Endothelial cell (in vitro differentiated cells): ENCODE measurements around the gene RAB8B. TPM values are rescaled to one million over a fixed set of nuclear protein-coding genes. Genes with fewer than 3 reads are reported as not detected.

ENCODE experiments used
- DNase-seq: peaks from one replicate; pipeline ENCODE4 v3.0.0; 2021; ENCODE audit warnings: low spot score
- H3K27ac Mint-ChIP-seq: one replicate; pipeline ENCODE4 v1.8.0; 2021; ENCODE audit warnings: mixed read lengths, inconsistent platforms; ENCODE audit not compliant: unreplicated experiment
- H3K27me3 Mint-ChIP-seq: one replicate; pipeline ENCODE4 v1.8.0; 2021; ENCODE audit warnings: mild to moderate bottlenecking, moderate library complexity, mixed read lengths, inconsistent platforms; ENCODE audit not compliant: unreplicated experiment
- H3K36me3 Mint-ChIP-seq: one replicate; pipeline ENCODE4 v1.8.0; 2021; ENCODE audit warnings: mild to moderate bottlenecking, low read depth, mixed read lengths, inconsistent platforms; ENCODE audit not compliant: unreplicated experiment
- H3K4me1 Mint-ChIP-seq: one replicate; pipeline ENCODE4 v1.8.0; 2021; ENCODE audit warnings: mild to moderate bottlenecking, mixed read lengths, inconsistent platforms; ENCODE audit not compliant: unreplicated experiment
- H3K4me3 Mint-ChIP-seq: one replicate; pipeline ENCODE4 v1.8.0; 2021; ENCODE audit warnings: mild to moderate bottlenecking, mixed read lengths, inconsistent platforms; ENCODE audit not compliant: unreplicated experiment
- H3K9me3 Mint-ChIP-seq: one replicate; pipeline ENCODE4 v1.8.0; 2021; ENCODE audit warnings: mixed read lengths, inconsistent platforms; ENCODE audit not compliant: unreplicated experiment
- CTCF ChIP-seq: fragments of 200-600 bp; sonication (generic); IDR thresholded peaks from one replicate; pipeline ENCODE4 v1.5.0; 2021; ENCODE audit warnings: antibody characterized with exemption; ENCODE audit not compliant: unreplicated experiment
- total RNA-seq: library from RNA; stranded (reverse); fragmentation: NEBNext Ultra II Directional; extraction: Animal tissue kit (Norgen Biotek cat#: 25700); gene quantifications from one replicate; pipeline ENCODE4 v1.2.1, GENCODE V29; 2021; ENCODE audit not compliant: unreplicated experiment

The RAB8B gene
- total RNA-seq, 1 donor from 2014 or later = 92.9 TPM

GRCh38 chr15:63308491-63308890 lies 119.1 kb downstream of the RAB8B start:
- Mint-ChIP-seq H3K9me3 (no peaks in the 10 kb centered on the region), H3K27ac (no peak overlapping the region), H3K36me3 (peaks cover 5% of the 10 kb centered on the region), H3K4me1 (peaks cover 8% of the 10 kb centered on the region), H3K27me3 (no peaks in the 10 kb centered on the region), H3K4me3 (no peak overlapping the region)
- no peak for TF ChIP-seq CTCF
- no peak for DNase-seq

GRCh38 chr15:63308947-63309346 lies 119.5 kb downstream of the RAB8B start:
- no peak for DNase-seq
- Mint-ChIP-seq H3K27me3 (no peaks in the 10 kb centered on the region), H3K4me1 (peaks cover 9% of the 10 kb centered on the region), H3K4me3 (no peak overlapping the region), H3K27ac (peak overlapping the region; percentile 20), H3K36me3 (peaks cover 5% of the 10 kb centered on the region), H3K9me3 (no peaks in the 10 kb centered on the region)
- no peak for TF ChIP-seq CTCF

GRCh38 chr15:63310646-63311045 lies 121.2 kb downstream of the RAB8B start:
- no peaks in the 10 kb centered on the region for H3K27me3 Mint-ChIP-seq
- no peak overlapping the region for H3K27ac Mint-ChIP-seq
- no peak for TF ChIP-seq CTCF
- H3K9me3 Mint-ChIP-seq = no peaks in the 10 kb centered on the region
- no peaks in the 10 kb centered on the region for H3K36me3 Mint-ChIP-seq
- DNase-seq = no peak
- no peak overlapping the region for H3K4me3 Mint-ChIP-seq
- peaks cover 19% of the 10 kb centered on the region for H3K4me1 Mint-ChIP-seq

- peaks cover 28% of the 10 kb centered on the region for H3K4me1 Mint-ChIP-seq
- TF ChIP-seq CTCF = no peak
- no peak for DNase-seq
- H3K36me3 Mint-ChIP-seq = no peaks in the 10 kb centered on the region
- no peak overlapping the region for H3K4me3 Mint-ChIP-seq
- H3K9me3 Mint-ChIP-seq = no peaks in the 10 kb centered on the region
- no peaks in the 10 kb centered on the region for H3K27me3 Mint-ChIP-seq
- H3K27ac Mint-ChIP-seq = no peak overlapping the region
Observed at GRCh38 chr15:63312286-63312685, 122.9 kb downstream of the RAB8B start.

GRCh38 chr15:63313825-63314224 lies 124.4 kb downstream of the RAB8B start:
- peaks cover 28% of the 10 kb centered on the region for H3K4me1 Mint-ChIP-seq
- no peak for TF ChIP-seq CTCF
- H3K9me3 Mint-ChIP-seq = no peaks in the 10 kb centered on the region
- H3K36me3 Mint-ChIP-seq = peaks cover 3% of the 10 kb centered on the region
- no peak for DNase-seq
- H3K27ac Mint-ChIP-seq = no peak overlapping the region
- H3K27me3 Mint-ChIP-seq = no peaks in the 10 kb centered on the region
- H3K4me3 Mint-ChIP-seq = no peak overlapping the region
